Skeletal muscle cell (primary cell): Measurements from ENCODE around the gene KLK12.

Experiments
- DNase-seq: peaks from one replicate; pipeline ENCODE4 v3.0.0-alpha.2; 2010; ENCODE audit warnings: low read depth
- H3K4me3 ChIP-seq: 2 replicates; pipeline ENCODE4 v1.5.1; 2011; ENCODE audit warnings: low read depth, mild to moderate bottlenecking, control low read depth, low read length, moderate library complexity

The KLK12 gene

DNA sequence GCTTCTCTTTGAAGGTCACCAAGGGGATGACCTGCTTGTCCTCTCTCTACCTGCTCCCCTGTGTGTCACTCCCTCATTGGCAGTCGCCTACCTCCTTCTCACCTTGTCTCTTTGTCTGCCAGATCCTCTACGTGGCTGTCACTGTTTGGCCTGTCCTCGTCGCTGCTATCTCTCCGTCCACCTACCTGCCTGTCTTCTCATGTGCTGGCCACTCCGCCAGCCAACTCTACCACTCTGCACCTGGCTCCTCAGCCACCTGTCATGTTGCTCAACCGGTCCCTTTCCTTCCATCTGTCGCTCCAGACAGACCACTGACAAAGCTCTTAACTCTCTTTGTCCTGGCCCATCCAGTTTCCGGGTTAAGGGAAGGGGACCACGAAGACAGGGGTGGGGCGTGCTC, at the start of gene KLK12:
KLK12 (minus strand) TSS at position 299 of the 400 bp plus-strand sequence. CDS start 381 bp downstream, outside the sequence.
- H3K4me3 ChIP-seq: no peak within 1 kb of the TSS
- no peak for DNase-seq

- H3K4me3 ChIP-seq: no peak overlapping the region
- DNase-seq: no peak
These were observed 49.7 kb upstream of the KLK12 start for GRCh38 chr19:51084505-51084904.

GRCh38 chr19:51083783-51084182, 49.0 kb upstream of the KLK12 start:
- H3K4me3 ChIP-seq: no peak overlapping the region
- DNase-seq: no peak

DNA sequence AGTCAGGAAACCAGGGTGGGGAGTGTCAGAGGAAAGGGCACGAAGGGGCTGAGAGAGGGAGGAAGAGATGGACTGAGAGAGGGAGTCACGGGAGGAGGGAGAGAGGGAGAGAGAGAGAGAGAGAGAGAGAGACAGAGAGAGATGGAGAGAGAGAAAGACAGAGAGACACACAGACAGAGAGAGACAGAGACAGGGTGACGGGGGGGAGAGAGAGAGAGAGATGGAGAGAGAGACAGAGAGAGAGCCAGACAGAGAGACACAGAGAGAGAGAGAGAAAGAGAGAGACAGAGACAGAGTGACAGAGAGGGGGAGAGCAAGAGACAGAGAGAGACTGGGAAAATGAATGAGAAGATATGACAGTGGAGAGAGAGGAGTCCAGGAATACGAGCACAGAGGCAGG, 48.4 kb upstream of the KLK12 start:
- no peak for DNase-seq
- H3K4me3 ChIP-seq: no peak overlapping the region

DNA sequence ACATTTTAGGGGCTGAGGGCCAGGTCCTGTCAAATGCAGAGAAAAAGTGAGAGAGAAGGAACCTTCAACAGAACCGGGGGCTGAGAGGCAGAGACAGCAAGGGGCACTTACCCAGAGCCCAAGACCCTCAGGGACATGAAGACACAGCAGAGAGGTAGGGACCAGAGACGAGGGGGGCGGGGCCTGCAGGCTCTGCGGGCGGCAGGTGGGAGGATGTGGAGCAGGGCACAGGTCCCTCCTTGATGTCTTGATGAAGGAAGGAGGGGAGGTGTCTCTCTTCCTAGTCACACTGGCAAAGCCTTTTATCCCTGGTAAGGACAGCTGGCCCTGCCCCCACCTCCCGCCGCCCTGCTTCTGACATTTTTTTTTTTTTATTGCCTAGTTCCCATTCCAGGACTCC, 47.8 kb upstream of the KLK12 start, which contains the start of gene KLK14:
KLK14 (minus strand) TSS at position 277 of the 400 bp plus-strand sequence; CDS start at position 4, 273 bp downstream.
- DNase-seq: no peak
- H3K4me3 ChIP-seq: no peak within 1 kb of the TSS

- no peak for DNase-seq
These were observed 46.7 kb upstream of the KLK12 start for GRCh38 chr19:51081476-51081875.

GRCh38 chr19:51079481-51080110, 44.8 kb upstream of the KLK12 start:
- no peak for DNase-seq
- H3K4me3 ChIP-seq: no peak overlapping the region

More at GRCh38 chr19:51081476-51081875, 46.7 kb upstream of the KLK12 start:
- no peak overlapping the region for H3K4me3 ChIP-seq

GRCh38 chr19:51078731-51079130, 43.9 kb upstream of the KLK12 start:
- DNase-seq: no peak
- H3K4me3 ChIP-seq: no peak overlapping the region

- H3K4me3 ChIP-seq: no peak overlapping the region
- DNase-seq: no peak
These were observed 43.3 kb upstream of the KLK12 start for GRCh38 chr19:51078104-51078503.

GRCh38 chr19:51076631-51077213, 41.9 kb upstream of the KLK12 start:
- H3K4me3 ChIP-seq: no peak overlapping the region
- DNase-seq: no peak

- H3K4me3 ChIP-seq: no peak overlapping the region
- DNase-seq: no peak
These were observed 41.2 kb upstream of the KLK12 start for GRCh38 chr19:51075998-51076397.

DNA sequence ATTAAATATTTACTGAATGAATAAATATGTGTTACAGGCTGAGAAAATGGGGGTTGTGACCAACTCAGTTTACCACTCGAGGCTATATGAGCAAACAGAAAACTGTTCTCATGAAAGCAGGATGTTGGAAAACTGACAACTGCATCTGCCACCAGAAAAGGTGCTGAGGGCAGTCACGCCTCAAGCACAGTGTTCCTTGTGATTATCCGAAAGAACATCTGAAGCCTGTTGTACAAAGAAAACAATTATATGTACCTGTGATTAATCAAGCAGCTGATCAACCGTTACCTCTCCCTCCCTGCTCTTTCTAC, 36.2 kb upstream of the KLK12 start:
- DNase-seq: no peak
- H3K4me3 ChIP-seq: no peak overlapping the region

GRCh38 chr19:51070334-51071094, 35.7 kb upstream of the KLK12 start:
- no peak overlapping the region for H3K4me3 ChIP-seq
- no peak for DNase-seq

- DNase-seq: no peak
- no peak overlapping the region for H3K4me3 ChIP-seq
These were observed 31.8 kb upstream of the KLK12 start for GRCh38 chr19:51066393-51067186.

- no peak for DNase-seq
- no peak overlapping the region for H3K4me3 ChIP-seq
These were observed 30.6 kb upstream of the KLK12 start for GRCh38 chr19:51065221-51065960.

DNA sequence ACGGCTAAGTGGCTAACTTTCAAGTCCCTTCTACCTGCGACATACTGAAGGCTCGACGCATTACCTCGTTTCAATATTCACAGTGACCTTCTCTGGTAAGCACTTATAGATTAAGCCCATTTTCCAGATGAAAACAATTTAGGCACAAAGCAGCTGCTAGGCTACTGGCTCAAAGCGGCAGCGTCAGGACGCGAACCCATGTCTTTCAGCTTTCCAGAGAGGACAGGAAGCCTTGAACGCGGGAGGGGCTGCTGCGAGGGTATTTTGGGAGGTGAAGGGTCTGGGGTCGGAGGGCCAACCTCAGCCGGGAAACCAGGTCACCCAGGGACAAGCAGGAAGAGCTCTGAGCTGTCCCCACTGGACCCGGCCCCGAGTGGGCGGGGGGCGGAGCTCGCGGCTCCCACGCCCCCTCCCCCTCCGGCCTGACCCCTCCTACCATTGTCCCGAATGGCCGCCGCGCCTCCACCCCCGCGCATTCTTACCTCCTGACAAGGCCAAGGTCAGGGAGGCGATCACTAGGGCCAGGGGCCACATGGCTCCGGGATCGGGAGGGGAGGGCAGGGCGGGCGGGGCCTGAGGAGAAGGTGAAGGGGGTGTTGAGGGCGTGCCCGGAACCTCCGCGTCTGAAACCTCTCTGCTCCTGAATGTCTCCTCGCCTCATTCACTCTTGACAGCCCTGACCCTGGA, 29.9 kb upstream of the KLK12 start, which contains the start of gene KLK13:
KLK13 (minus strand) TSS at position 559 of the 687 bp plus-strand sequence; CDS start at position 534, 25 bp downstream.
- H3K4me3 ChIP-seq: peak within 1 kb of the TSS; percentile 3
- no peak for DNase-seq

GRCh38 chr19:51063664-51064063, 28.9 kb upstream of the KLK12 start:
- H3K4me3 ChIP-seq: no peak overlapping the region
- DNase-seq: no peak

- no peak for DNase-seq
- H3K4me3 ChIP-seq: no peak overlapping the region
These were observed 26.2 kb upstream of the KLK12 start for GRCh38 chr19:51060973-51061372.

DNA sequence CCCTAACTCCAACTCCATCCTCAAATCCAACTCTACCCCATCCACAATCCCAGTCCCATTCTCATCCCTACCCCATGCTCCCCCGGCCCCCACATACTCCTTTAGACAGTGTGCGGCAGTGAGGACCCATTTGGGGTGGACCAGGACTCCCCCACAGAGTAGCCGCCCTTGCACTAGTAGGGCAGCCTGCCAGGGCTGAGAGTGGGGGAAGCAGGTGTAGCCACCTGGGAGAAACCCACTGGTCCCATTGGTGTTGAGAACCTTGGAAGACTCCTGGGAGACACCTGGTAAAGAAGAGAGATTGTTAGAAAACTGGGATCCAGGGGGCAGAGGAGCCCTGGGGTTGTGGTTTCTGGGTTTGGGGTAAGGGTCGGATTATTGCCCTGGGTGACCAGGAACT, 25.5 kb upstream of the KLK12 start:
- no peak for DNase-seq
- no peak overlapping the region for H3K4me3 ChIP-seq
